SK-N-SH (cell line): ENCODE data around the gene KCNJ10. TPM values are rescaled to one million over a fixed set of nuclear protein-coding genes. Genes with fewer than 3 reads are reported as not detected.

Experiments used
- CTCF ChIA-PET: fragments of 300-600, 350-600 bp; formaldehyde crosslinking; extraction: SDS; loops from one replicate; lab custom pipeline; 2021; lab: Yijun Ruan, JAX
- POLR2A ChIA-PET: fragments of 350-600 bp; sonication (Branson Sonifier 250); formaldehyde crosslinking; extraction: SDS; loops from one replicate; lab custom pipeline; 2020; ENCODE audit warnings: antibody characterized with exemption, inconsistent platforms; lab: Yijun Ruan, JAX
- DNase-seq: peaks from one replicate; pipeline ENCODE4 v3.0.0; 2012
- H2AFZ ChIP-seq: fragments of 200-600 bp; sonication (generic); 2 replicates; pipeline ENCODE4 v1.8.1; 2016; ENCODE audit warnings: antibody characterized with exemption, mild to moderate bottlenecking, low read depth
- H3F3A ChIP-seq: fragments of 200-600 bp; sonication (generic); replicated peaks from 2 replicates; pipeline ENCODE3; 2016; ENCODE audit warnings: antibody characterized with exemption, mild to moderate bottlenecking; ENCODE audit not compliant: insufficient read depth
- H3K27ac ChIP-seq, 2 experiments: fragments of 200-500 bp in 1 of 2; fragments of 200-600 bp in 1 of 2; sonication (Bioruptor generic) in 1 of 2; sonication (generic), shearing (Covaris generic) in 1 of 2; 2 replicates each; pipeline versions ENCODE4 v1.5.1 to v1.6.1; 2014 to 2016; ENCODE audit warnings: low read depth in 2 of 2, inconsistent platforms in 1 of 2, low read length in 1 of 2, mild to moderate bottlenecking in 1 of 2, mixed read lengths in 1 of 2
- H3K27me3 ChIP-seq: fragments of 200-600 bp; sonication (generic), shearing (Covaris generic); 2 replicates; pipeline ENCODE4 v1.6.1; 2016; ENCODE audit warnings: mixed run types; ENCODE audit not compliant: insufficient read depth
- H3K36me3 ChIP-seq, 2 experiments: fragments of 200-500 bp in 1 of 2; fragments of 200-600 bp in 1 of 2; sonication (Bioruptor generic) in 1 of 2; sonication (generic) in 1 of 2; replicated peaks in 1 of 2; 2 replicates each; pipeline versions ENCODE3 to v1.5.1; 2014 to 2016; ENCODE audit warnings: low read length in 1 of 2, mild to moderate bottlenecking in 1 of 2; ENCODE audit not compliant: insufficient read depth in 2 of 2, control insufficient read depth in 1 of 2
- H3K4me1 ChIP-seq, 2 experiments: fragments of 200-500 bp in 1 of 2; fragments of 200-600 bp in 1 of 2; sonication (Bioruptor generic) in 1 of 2; sonication (generic), shearing (Covaris generic) in 1 of 2; 2 replicates each; pipeline versions ENCODE4 v1.5.1 to v1.6.1; 2014 to 2016; ENCODE audit warnings: low read depth in 1 of 2, low read length in 1 of 2, mixed run types in 1 of 2; ENCODE audit not compliant: insufficient read depth in 2 of 2, control insufficient read depth in 1 of 2
- H3K4me2 ChIP-seq: fragments of 200-600 bp; sonication (generic), shearing (Covaris generic); 2 replicates; pipeline ENCODE4 v1.6.1; 2017; ENCODE audit warnings: mixed run types
- H3K4me3 ChIP-seq, 2 experiments: fragments of 200-500 bp in 1 of 2; fragments of 200-600 bp in 1 of 2; sonication (Bioruptor generic) in 1 of 2; sonication (generic), shearing (Covaris generic) in 1 of 2; 2 replicates each; pipeline versions ENCODE4 v1.5.1 to v1.8.1; 2014 to 2016; ENCODE audit warnings: low read depth in 2 of 2, inconsistent platforms in 1 of 2, low read length in 1 of 2, mild to moderate bottlenecking in 1 of 2, mixed read lengths in 1 of 2, moderate library complexity in 1 of 2
- H3K79me2 ChIP-seq: fragments of 200-600 bp; sonication (generic); 2 replicates; pipeline ENCODE4 v1.8.1; 2017; ENCODE audit warnings: mild to moderate bottlenecking; ENCODE audit not compliant: insufficient read depth
- H3K9ac ChIP-seq: fragments of 200-600 bp; sonication (generic); 2 replicates; pipeline ENCODE4 v1.6.1; 2017; ENCODE audit warnings: mixed run types
- H3K9me2 ChIP-seq: fragments of 200-600 bp; sonication (generic); 2 replicates; pipeline ENCODE4 v1.6.1; 2017; ENCODE audit warnings: mixed run types
- H3K9me3 ChIP-seq: fragments of 200-600 bp; sonication (generic); 2 replicates; pipeline ENCODE4 v1.6.1; 2017; ENCODE audit warnings: mixed run types, mild to moderate bottlenecking, moderate library complexity
- H4K20me1 ChIP-seq: fragments of 200-600 bp; sonication (generic); 2 replicates; pipeline ENCODE4 v1.6.1; 2017; ENCODE audit warnings: mild to moderate bottlenecking, mixed run types; ENCODE audit not compliant: insufficient read depth
- ELF1 ChIP-seq: IDR thresholded peaks from 2 replicates; pipeline ENCODE4 v1.4.0; 2012
- EP300 ChIP-seq, 2 experiments: IDR thresholded peaks; 2 replicates each; pipeline versions ENCODE4 v1.4.0 to v1.6.1; 2012; ENCODE audit warnings: borderline replicate concordance in 1 of 2, low read depth in 1 of 2, low read length in 1 of 2
- FOSL2 ChIP-seq: IDR thresholded peaks from 2 replicates; pipeline ENCODE4 v1.4.0; 2012; ENCODE audit warnings: low read depth, mild to moderate bottlenecking, moderate library complexity, borderline replicate concordance
- GABPA ChIP-seq: IDR thresholded peaks from 2 replicates; pipeline ENCODE4 v1.4.0; 2012; ENCODE audit warnings: low read depth, mild to moderate bottlenecking
- GATA2 ChIP-seq: sonication (generic); formaldehyde crosslinking; IDR thresholded peaks from 2 replicates; pipeline ENCODE4 v1.5.0; 2020; ENCODE audit warnings: mild to moderate bottlenecking, missing genetic modification reagents
- IRF3 ChIP-seq: fragments of 150-350 bp; IDR thresholded peaks from 2 replicates; pipeline ENCODE4 v1.6.1; 2016; ENCODE audit warnings: mild to moderate bottlenecking, low read depth, low read length
- MEF2A ChIP-seq: IDR thresholded peaks from 2 replicates; pipeline ENCODE4 v1.4.0; 2012; ENCODE audit warnings: low read depth, borderline replicate concordance
- MXI1 ChIP-seq: IDR thresholded peaks from 2 replicates; pipeline ENCODE4 v1.6.1; 2012; ENCODE audit warnings: mild to moderate bottlenecking, low read depth, low read length, improper control_type of control experiment
- NRF1 ChIP-seq: IDR thresholded peaks from 2 replicates; pipeline ENCODE4 v1.6.1; 2012; ENCODE audit warnings: low read depth, mild to moderate bottlenecking, low read length
- PBX3 ChIP-seq: IDR thresholded peaks from 2 replicates; pipeline ENCODE4; 2012
- RAD21 ChIP-seq: IDR thresholded peaks from 2 replicates; pipeline ENCODE4 v1.6.1; 2012; ENCODE audit warnings: mild to moderate bottlenecking, low read length
- RXRA ChIP-seq: IDR thresholded peaks from 2 replicates; pipeline ENCODE4 v1.4.0; 2012; ENCODE audit warnings: low read depth, mild to moderate bottlenecking, borderline replicate concordance
- SIN3A ChIP-seq: IDR thresholded peaks from 2 replicates; pipeline ENCODE4 v1.6.1; 2012; ENCODE audit warnings: low read depth, mild to moderate bottlenecking, low read length, moderate library complexity, borderline replicate concordance
- SMC3 ChIP-seq: IDR thresholded peaks from 2 replicates; pipeline ENCODE4 v1.6.1; 2012; ENCODE audit warnings: low read depth, low read length, improper control_type of control experiment
- TAF1 ChIP-seq: IDR thresholded peaks from 2 replicates; pipeline ENCODE4 v1.6.1; 2012; ENCODE audit warnings: low read depth, mild to moderate bottlenecking, low read length, moderate library complexity, borderline replicate concordance
- TCF12 ChIP-seq: IDR thresholded peaks from 2 replicates; pipeline ENCODE4 v1.4.0; 2012
- TEAD4 ChIP-seq: IDR thresholded peaks from 2 replicates; pipeline ENCODE4 v1.4.0; 2012; ENCODE audit warnings: mild to moderate bottlenecking, borderline replicate concordance; ENCODE audit not compliant: insufficient read depth
- USF1 ChIP-seq: IDR thresholded peaks from 2 replicates; pipeline ENCODE4 v1.4.0; 2012; ENCODE audit warnings: low read depth, borderline replicate concordance
- USF2 ChIP-seq: fragments of 150-350 bp; IDR thresholded peaks from 2 replicates; pipeline ENCODE4 v1.6.1; 2017; ENCODE audit warnings: antibody characterized with exemption, low read length, low read depth, borderline replicate concordance
- ZBTB33 ChIP-seq: IDR thresholded peaks from 2 replicates; pipeline ENCODE4 v1.4.0; 2012; ENCODE audit warnings: low read depth, borderline replicate concordance
- WGBS: methylation state at CpG from one replicate; pipeline ENCODE4 v1.1.6; 2017; ENCODE audit warnings: low lambda C conversion rate; 5-methylcytosine and 5-hydroxymethylcytosine counted together
- polyA plus RNA-seq, 3 experiments: library from polyadenylated mRNA; depleted of rRNA; stranded (reverse); fragments of >200 nt; gene quantifications; 2 replicates each; pipeline ENCODE4 v1.2.3, GENCODE V29; 2012

The KCNJ10 gene
- polyA plus RNA-seq, 1 of the 3 experiments (the other 2 are of a cell fraction), result not detected

GRCh38 chr1:160114085-160114484, 44.1 kb upstream of the KCNJ10 start:
- H3K4me2 ChIP-seq, result no peak overlapping the region
- no peaks in the 10 kb centered on the region for H3K36me3 ChIP-seq
- no peak overlapping the region for H3K4me3 ChIP-seq
- H3K9me2 ChIP-seq, result no peaks in the 10 kb centered on the region
- H3K79me2 ChIP-seq, result no peaks in the 10 kb centered on the region
- no peak overlapping the region for H3K27ac ChIP-seq
- H3F3A ChIP-seq, result no peaks in the 10 kb centered on the region
- TF ChIP-seq IRF3 (no peak), RXRA (no peak), GABPA (no peak), USF2 (no peak), MXI1 (no peak), TEAD4 (no peak), SMC3 (no peak), TCF12 (no peak), USF1 (no peak), EP300 (IDR thresholded peaks at IDR 0.05; ENCODE audit: borderline replicate concordance in 1 of 2, low read depth in 1 of 2, low read length in 1 of 2) (no peak), RAD21 (no peak), MEF2A (no peak), TAF1 (no peak), ZBTB33 (no peak), PBX3 (no peak), GATA2 (CRISPR knock-in tag) (no peak), ELF1 (no peak), NRF1 (no peak), SIN3A (no peak), FOSL2 (no peak)
- H2AFZ ChIP-seq, result no peak overlapping the region
- H3K27me3 ChIP-seq, result peaks cover 11% of the 10 kb centered on the region; the same call in 1 of the 2 replicates
- ChIA-PET POLR2A (no interaction called here), CTCF (interaction anchor here (1.2 to 4.0 kb wide), 2 partner anchors 12 to 105 kb away, joined by 5 to 18 read pairs; no protein-coding TSS in a partner anchor)
- WGBS, result 72% methylated on average over 4 of the region's 4 CpGs
- no peak overlapping the region for H3K9ac ChIP-seq
- H3K4me1 ChIP-seq, result peaks cover 0 to 5% of the 10 kb centered on the region in 2 experiments; a peak in 1 of 4 replicates
- no peaks in the 10 kb centered on the region for H4K20me1 ChIP-seq
- DNase-seq, result no peak
- H3K9me3 ChIP-seq, result no peaks in the 10 kb centered on the region
